Suprapubic skin (tissue), 4 donors: Measurements from ENCODE around the gene KPNA6. TPM values are rescaled to one million over a fixed set of nuclear protein-coding genes. Genes with fewer than 3 reads are reported as not detected.
"Not testable (repeated sequence)": the region's sequence is repeated elsewhere in the genome, so short reads cannot be mapped to it uniquely, and the experiment has no call there.

Experiments used
- DNase-seq, 2 donors: peaks; one replicate each; pipeline ENCODE4 v3.0.0-alpha.2; 2019; ENCODE audit warnings: low spot score in 2 of 2
- H3K27ac ChIP-seq: fragments of 200-600 bp; sonication (generic); one replicate; pipeline ENCODE4 v1.5.1; 2019
- H3K27me3 ChIP-seq: fragments of 200-600 bp; sonication (generic); one replicate; pipeline ENCODE4 v1.5.1; 2019
- H3K36me3 ChIP-seq: fragments of 200-600 bp; sonication (generic); one replicate; pipeline ENCODE4 v1.5.1; 2019
- H3K4me1 ChIP-seq: fragments of 200-600 bp; sonication (generic); one replicate; pipeline ENCODE4 v1.5.1; 2019
- H3K4me3 ChIP-seq: fragments of 200-600 bp; sonication (generic); one replicate; pipeline ENCODE4 v1.5.1; 2019; ENCODE audit warnings: mild to moderate bottlenecking
- H3K9me3 ChIP-seq: fragments of 200-600 bp; sonication (generic); one replicate; pipeline ENCODE4 v1.5.1; 2019
- EP300 ChIP-seq: sonication (generic); formaldehyde crosslinking; IDR thresholded peaks from one replicate; pipeline ENCODE4 v1.6.1; 2017; ENCODE audit warnings: antibody characterized with exemption
- POLR2A ChIP-seq, 2 donors: fragments of 450-650 bp; IDR thresholded peaks; one replicate each; pipeline ENCODE4 v1.6.1; 2017; ENCODE audit warnings: antibody characterized with exemption in 2 of 2, mild to moderate bottlenecking in 2 of 2, moderate library complexity in 2 of 2
- POLR2AphosphoS5 ChIP-seq, 3 donors: sonication (generic); formaldehyde crosslinking; IDR thresholded peaks; one replicate each; pipeline ENCODE4 v1.6.1; 2017; ENCODE audit warnings: antibody characterized with exemption in 3 of 3
- WGBS: methylation state at CpG from one replicate; pipeline ENCODE4 v1.1.5; 2018; 5-methylcytosine and 5-hydroxymethylcytosine counted together
- total RNA-seq, 4 donors: library from RNA; depleted of rRNA; stranded (reverse); fragments of >200 nt; gene quantifications; one replicate each; pipeline ENCODE4 v1.1.0, GENCODE V29; 2016
- TF ChIP-seq, protein P1 (sequence below), 2 donors: fragments of 200-600 bp in 1 of 2; fragments of 450-650 bp in 1 of 2; sonication (generic) in 1 of 2; IDR thresholded peaks; one replicate each; pipeline ENCODE4 v1.5.1; 2016 to 2019; ENCODE audit warnings: antibody characterized with exemption in 2 of 2, mild to moderate bottlenecking in 1 of 2, moderate library complexity in 1 of 2

Gene KPNA6
- total RNA-seq, 4 donors from 2014 or later = 42.4 to 52.3 (median 46.5) TPM

DNA sequence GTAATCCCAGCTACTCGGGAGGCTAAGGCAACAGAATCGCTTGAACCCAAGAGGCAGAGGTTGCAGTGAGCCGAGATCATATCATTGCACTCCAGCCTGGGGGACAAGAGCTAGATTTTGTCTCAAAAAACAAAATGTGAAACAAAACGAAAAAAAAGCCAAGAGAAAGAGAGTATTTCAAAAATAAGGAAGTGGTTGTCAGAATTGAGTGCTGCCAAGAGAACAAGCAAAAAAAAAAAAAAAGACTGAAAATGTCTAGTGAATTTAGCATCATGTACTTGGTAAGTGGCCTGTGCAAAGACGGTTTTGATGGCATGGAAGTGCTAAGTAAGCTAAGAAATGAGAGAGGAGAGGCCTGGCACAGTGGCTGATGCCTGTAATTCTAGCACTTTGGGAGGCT lies 14.3 kb downstream of the KPNA6 start:
- no peak for TF ChIP-seq POLR2A (IDR thresholded peaks at IDR 0.05)
- no peak for TF ChIP-seq POLR2AphosphoS5 (IDR thresholded peaks at IDR 0.05)
- no peak for TF ChIP-seq EP300
- TF ChIP-seq, protein P1, sequence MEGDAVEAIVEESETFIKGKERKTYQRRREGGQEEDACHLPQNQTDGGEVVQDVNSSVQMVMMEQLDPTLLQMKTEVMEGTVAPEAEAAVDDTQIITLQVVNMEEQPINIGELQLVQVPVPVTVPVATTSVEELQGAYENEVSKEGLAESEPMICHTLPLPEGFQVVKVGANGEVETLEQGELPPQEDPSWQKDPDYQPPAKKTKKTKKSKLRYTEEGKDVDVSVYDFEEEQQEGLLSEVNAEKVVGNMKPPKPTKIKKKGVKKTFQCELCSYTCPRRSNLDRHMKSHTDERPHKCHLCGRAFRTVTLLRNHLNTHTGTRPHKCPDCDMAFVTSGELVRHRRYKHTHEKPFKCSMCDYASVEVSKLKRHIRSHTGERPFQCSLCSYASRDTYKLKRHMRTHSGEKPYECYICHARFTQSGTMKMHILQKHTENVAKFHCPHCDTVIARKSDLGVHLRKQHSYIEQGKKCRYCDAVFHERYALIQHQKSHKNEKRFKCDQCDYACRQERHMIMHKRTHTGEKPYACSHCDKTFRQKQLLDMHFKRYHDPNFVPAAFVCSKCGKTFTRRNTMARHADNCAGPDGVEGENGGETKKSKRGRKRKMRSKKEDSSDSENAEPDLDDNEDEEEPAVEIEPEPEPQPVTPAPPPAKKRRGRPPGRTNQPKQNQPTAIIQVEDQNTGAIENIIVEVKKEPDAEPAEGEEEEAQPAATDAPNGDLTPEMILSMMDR (IDR thresholded peaks at IDR 0.05) = no peak
- Histone ChIP-seq H3K4me3 (no peak overlapping the region), H3K36me3 (no peaks in the 10 kb centered on the region), H3K4me1 (peaks cover 23% of the 10 kb centered on the region), H3K27me3 (no peaks in the 10 kb centered on the region), H3K9me3 (no peaks in the 10 kb centered on the region), H3K27ac (no peak overlapping the region)
- DNase-seq = no peak
- 49% methylated on average over 5 of the region's 5 CpGs for whole genome bisulfite sequencing

DNA sequence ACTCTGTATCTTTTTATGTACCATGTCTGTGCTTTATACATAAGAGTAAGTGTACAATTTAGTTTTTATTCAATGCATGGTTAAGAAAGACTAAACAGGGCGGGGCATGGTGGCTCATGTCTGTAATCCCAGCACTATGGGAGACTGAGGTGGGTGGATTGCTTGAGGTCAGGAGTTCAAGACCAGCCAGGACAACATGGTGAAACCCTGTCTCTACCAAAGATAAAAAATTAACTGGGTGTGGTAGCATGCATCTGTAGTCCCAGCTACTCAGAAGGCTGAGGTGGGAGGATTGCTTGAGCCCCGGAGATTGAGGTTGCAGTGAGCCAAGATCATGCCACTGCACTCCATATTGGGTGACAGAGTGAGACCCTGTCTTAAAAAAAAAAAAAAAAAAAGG lies 15.5 kb downstream of the KPNA6 start:
- H3K4me3 ChIP-seq, H3K9me3 ChIP-seq, H3K27ac ChIP-seq, DNase-seq, H3K36me3 ChIP-seq, H3K27me3 ChIP-seq: not testable (repeated sequence)
- WGBS = 92% methylated on average over 2 of the region's 2 CpGs
- H3K4me1 ChIP-seq = peaks cover 23% of the 10 kb centered on the region

DNA sequence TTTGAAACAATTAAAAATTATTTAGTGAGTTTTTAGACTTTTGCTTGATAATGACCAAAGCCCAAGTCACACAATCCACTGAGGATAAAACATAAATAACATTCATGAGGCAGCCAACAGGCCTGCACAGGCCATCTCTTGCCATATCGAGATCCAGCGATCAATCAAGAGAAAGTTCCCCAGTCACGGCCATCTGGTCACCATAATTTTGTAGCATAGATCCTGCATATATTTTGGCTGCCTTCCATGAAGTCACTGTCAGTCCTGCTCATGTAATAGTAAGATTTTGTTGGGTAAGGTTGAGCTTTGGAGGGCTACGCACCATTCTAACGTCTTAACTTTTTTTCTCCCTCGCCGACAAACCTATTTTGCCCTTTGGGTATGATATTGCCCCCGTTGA lies 17.5 kb downstream of the KPNA6 start:
- WGBS = 67% methylated on average over 8 of the region's 8 CpGs
- H3K4me1 ChIP-seq = peaks cover 28% of the 10 kb centered on the region
- no peaks in the 10 kb centered on the region for H3K27me3 ChIP-seq
- H3K4me3 ChIP-seq = no peak overlapping the region
- H3K27ac ChIP-seq = no peak overlapping the region
- TF ChIP-seq EP300 = no peak
- TF ChIP-seq POLR2AphosphoS5 (IDR thresholded peaks at IDR 0.05) = no peak
- TF ChIP-seq, protein P1 (IDR thresholded peaks at IDR 0.05) = no peak
- no peak for TF ChIP-seq POLR2A (IDR thresholded peaks at IDR 0.05)
- H3K36me3 ChIP-seq = no peaks in the 10 kb centered on the region
- H3K9me3 ChIP-seq = no peaks in the 10 kb centered on the region
- no peak for DNase-seq

GRCh38 chr1:32126770-32127169 lies 18.9 kb downstream of the KPNA6 start:
- H3K4me1 ChIP-seq = peaks cover 17% of the 10 kb centered on the region
- TF ChIP-seq POLR2A (IDR thresholded peaks at IDR 0.05) (no peak), POLR2AphosphoS5 (IDR thresholded peaks at IDR 0.05) (no peak), EP300 (no peak)
- TF ChIP-seq, protein P1 (IDR thresholded peaks at IDR 0.05) = no peak
- no peak for DNase-seq
- H3K9me3 ChIP-seq = no peaks in the 10 kb centered on the region
- H3K27ac ChIP-seq = no peak overlapping the region
- WGBS = 97% methylated on average over 3 of the region's 3 CpGs
- H3K27me3 ChIP-seq = no peaks in the 10 kb centered on the region
- H3K4me3 ChIP-seq = no peak overlapping the region
- H3K36me3 ChIP-seq = no peaks in the 10 kb centered on the region

DNA sequence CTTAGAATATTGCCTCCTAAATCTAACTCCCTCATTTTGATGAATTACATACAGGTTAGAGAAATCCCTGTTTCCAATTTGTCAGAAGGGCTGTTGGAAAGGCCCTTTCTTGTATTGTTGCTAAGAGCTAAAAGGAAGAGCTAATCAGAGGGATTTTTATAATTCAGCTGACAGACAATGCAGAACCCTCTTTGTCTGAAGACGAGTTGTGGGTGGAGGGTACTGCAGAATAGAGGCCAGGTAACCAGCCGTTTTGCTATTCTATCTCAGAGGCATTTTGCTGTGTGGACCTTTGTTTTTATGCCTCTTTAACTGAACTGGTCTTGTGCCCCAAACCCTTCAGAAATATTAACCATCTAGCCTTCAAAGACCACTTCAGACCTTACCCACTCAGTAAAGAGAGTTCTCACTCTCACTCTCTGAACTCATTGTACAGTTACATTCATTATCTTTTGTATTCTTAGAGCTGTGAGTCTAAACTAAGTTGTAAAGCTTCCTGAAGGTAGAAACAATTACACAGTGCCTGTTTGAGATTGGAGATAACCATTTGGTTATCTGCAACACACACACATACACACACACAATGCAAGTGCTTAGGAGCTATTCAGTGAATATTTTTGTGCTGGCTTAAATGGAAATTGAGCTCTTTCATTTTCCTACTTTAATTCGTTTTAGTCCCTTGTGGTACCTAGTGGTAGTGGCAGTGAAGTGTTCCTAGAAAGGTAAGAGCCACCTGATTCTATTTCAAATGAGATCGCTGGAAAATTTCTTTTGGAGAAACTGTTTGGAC lies 19.7 kb downstream of the KPNA6 start:
- TF ChIP-seq POLR2AphosphoS5 (IDR thresholded peaks at IDR 0.05) (no peak), EP300 (no peak), POLR2A (IDR thresholded peaks at IDR 0.05) (no peak)
- TF ChIP-seq, protein P1 (IDR thresholded peaks at IDR 0.05) = no peak
- peaks cover 11% of the 10 kb centered on the region for H3K4me1 ChIP-seq
- no peak overlapping the region for H3K4me3 ChIP-seq
- no peak for DNase-seq
- H3K36me3 ChIP-seq = no peaks in the 10 kb centered on the region
- H3K27ac ChIP-seq = no peak overlapping the region
- no peaks in the 10 kb centered on the region for H3K27me3 ChIP-seq
- no peaks in the 10 kb centered on the region for H3K9me3 ChIP-seq
- 75% methylated on average over 4 of the region's 4 CpGs for WGBS
